GM21619 (cell line): Measurements from ENCODE around the gene MAP4K4.
A peak's percentile ranks its signal among the peaks of the same experiment; 100 is the strongest.

ENCODE experiments used
- ATAC-seq: cut with Tn5 transposase; IDR thresholded peaks from one replicate; pipeline ENCODE4 v1.9.1; 2021; ENCODE audit not compliant: unreplicated experiment

The MAP4K4 gene

GRCh38 chr2:101692041-101692440, 5.5 kb upstream of the MAP4K4 start:
- no peak for ATAC-seq

- no peak for ATAC-seq
Observed at GRCh38 chr2:101692766-101693165, 4.7 kb upstream of the MAP4K4 start.

- no peak for ATAC-seq
Observed at GRCh38 chr2:101693991-101694588, 3.4 kb upstream of the MAP4K4 start.

- no peak for ATAC-seq
Observed at GRCh38 chr2:101696272-101697123, 1.0 kb upstream of the MAP4K4 start.

GRCh38 chr2:101698014-101698843, 722 bp downstream of the MAP4K4 start:
- no peak for ATAC-seq

GRCh38 chr2:101698844-101699754, 1.6 kb downstream of the MAP4K4 start:
- ATAC-seq: no peak

GRCh38 chr2:101699755-101700461, 2.4 kb downstream of the MAP4K4 start:
- no peak for ATAC-seq

- ATAC-seq: no peak
Observed at GRCh38 chr2:101704046-101704466, 6.5 kb downstream of the MAP4K4 start.

- ATAC-seq: no peak
Observed at GRCh38 chr2:101704816-101705578, 7.5 kb downstream of the MAP4K4 start.

GRCh38 chr2:101706121-101706818, 8.8 kb downstream of the MAP4K4 start:
- ATAC-seq: no peak

GRCh38 chr2:101706819-101707177, 9.3 kb downstream of the MAP4K4 start:
- peak; percentile 58 for ATAC-seq

GRCh38 chr2:101710036-101710435, 12.5 kb downstream of the MAP4K4 start:
- ATAC-seq: no peak

- peak; percentile 52 for ATAC-seq
Observed at GRCh38 chr2:101710471-101711318, 13.2 kb downstream of the MAP4K4 start.

GRCh38 chr2:101714118-101714517, 16.6 kb downstream of the MAP4K4 start:
- ATAC-seq: no peak

GRCh38 chr2:101717071-101717845, 19.8 kb downstream of the MAP4K4 start:
- peak; percentile 69 for ATAC-seq

- no peak for ATAC-seq
Observed at GRCh38 chr2:101718479-101718878, 21.0 kb downstream of the MAP4K4 start.

- no peak for ATAC-seq
Observed at GRCh38 chr2:101718993-101719571, 21.6 kb downstream of the MAP4K4 start.
